ENCODE measurements around the gene OGFRL1.
A peak's percentile ranks its signal among the peaks of the same experiment; 100 is the strongest.

The OGFRL1 gene

GRCh38 chr6:71326611-71327010 is 38.0 kb downstream of the OGFRL1 start:
- Histone ChIP-seq H3K4me1 (ENCODE audit: control insufficient read depth in 5 of 5, insufficient read depth in 5 of 5, low read length in 5 of 5) (peaks cover 0 to 16% (median 13%) of the 10 kb centered on the region in 5 donors), H3K9me3 (ENCODE audit: control insufficient read depth in 5 of 5, low read length in 5 of 5) (no peaks in the 10 kb centered on the region), H3K36me3 (ENCODE audit: control insufficient read depth in 5 of 5, insufficient read depth in 5 of 5, low read length in 5 of 5) (no peaks in the 10 kb centered on the region), H3K4me3 (ENCODE audit: low read depth in 1 of 5, low read length in 5 of 5) (no peak overlapping the region), H3K9ac (ENCODE audit: low read length in 5 of 5) (no peak overlapping the region), H3K27me3 (ENCODE audit: control insufficient read depth in 5 of 5, insufficient read depth in 4 of 5, low read length in 5 of 5) (no peaks in the 10 kb centered on the region), H3K27ac (ENCODE audit: low read depth, low read length) (peak overlapping the region; percentile 15)

DNA sequence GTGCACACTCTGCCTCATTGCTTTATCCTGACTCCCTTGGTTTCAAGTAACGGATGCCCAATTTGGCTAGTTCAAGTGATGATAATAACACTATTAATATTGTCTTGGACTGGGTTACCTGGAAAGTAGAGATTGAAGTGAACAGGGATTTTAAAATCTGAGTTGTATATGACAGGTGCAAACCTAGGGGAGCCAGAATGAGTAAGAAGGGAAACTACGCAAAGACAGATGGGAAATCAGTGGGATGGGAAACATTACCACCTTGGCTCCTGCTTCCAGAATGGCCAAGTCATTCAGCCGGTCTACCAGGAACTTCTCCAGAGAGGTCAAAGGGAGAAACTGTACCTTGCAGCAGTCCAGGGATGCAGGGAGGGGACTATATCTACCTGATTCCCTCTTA is 41.9 kb downstream of the OGFRL1 start:
- no peaks in the 10 kb centered on the region for H3K27me3 ChIP-seq (ENCODE audit: control insufficient read depth in 5 of 5, insufficient read depth in 4 of 5, low read length in 5 of 5)
- no peaks in the 10 kb centered on the region for H3K36me3 ChIP-seq (ENCODE audit: control insufficient read depth in 5 of 5, insufficient read depth in 5 of 5, low read length in 5 of 5)
- no peak overlapping the region for H3K4me3 ChIP-seq (ENCODE audit: low read depth in 1 of 5, low read length in 5 of 5)
- no peaks in the 10 kb centered on the region for H3K9me3 ChIP-seq (ENCODE audit: control insufficient read depth in 5 of 5, low read length in 5 of 5)
- no peak overlapping the region for H3K9ac ChIP-seq (ENCODE audit: low read length in 5 of 5)
- H3K27ac ChIP-seq (ENCODE audit: low read depth, low read length): no peak overlapping the region
- peaks cover 0 to 22% (median 6%) of the 10 kb centered on the region in 5 donors for H3K4me1 ChIP-seq (ENCODE audit: control insufficient read depth in 5 of 5, insufficient read depth in 5 of 5, low read length in 5 of 5)

DNA sequence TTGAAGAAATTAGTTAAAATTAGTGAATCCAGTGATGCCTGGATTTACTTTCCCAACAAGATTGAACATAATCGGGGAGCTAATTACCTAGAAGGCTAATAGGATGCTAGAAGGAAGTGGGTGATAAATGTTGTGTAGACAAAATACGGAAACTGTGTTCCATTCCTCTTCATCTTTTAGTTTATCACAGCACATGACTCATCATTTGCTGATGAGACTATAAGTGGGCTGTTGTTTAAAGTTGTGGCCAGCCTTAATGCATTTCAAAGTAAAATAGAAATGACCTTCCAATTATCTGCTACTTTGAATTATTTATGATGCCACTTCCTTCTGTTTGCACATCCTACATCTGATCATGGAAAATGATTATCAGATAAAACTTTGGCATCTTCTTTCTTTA is 43.4 kb downstream of the OGFRL1 start:
- H3K27ac ChIP-seq (ENCODE audit: low read depth, low read length): no peak overlapping the region
- no peak overlapping the region for H3K9ac ChIP-seq (ENCODE audit: low read length in 5 of 5)
- peaks cover 0 to 11% (median 6%) of the 10 kb centered on the region in 5 donors for H3K4me1 ChIP-seq (ENCODE audit: control insufficient read depth in 5 of 5, insufficient read depth in 5 of 5, low read length in 5 of 5)
- no peaks in the 10 kb centered on the region for H3K27me3 ChIP-seq (ENCODE audit: control insufficient read depth in 5 of 5, insufficient read depth in 4 of 5, low read length in 5 of 5)
- no peak overlapping the region for H3K4me3 ChIP-seq (ENCODE audit: low read depth in 1 of 5, low read length in 5 of 5)
- H3K36me3 ChIP-seq (ENCODE audit: control insufficient read depth in 5 of 5, insufficient read depth in 5 of 5, low read length in 5 of 5): no peaks in the 10 kb centered on the region
- H3K9me3 ChIP-seq (ENCODE audit: control insufficient read depth in 5 of 5, low read length in 5 of 5): no peaks in the 10 kb centered on the region

GRCh38 chr6:71333050-71333449 is 44.4 kb downstream of the OGFRL1 start:
- Histone ChIP-seq H3K27ac (ENCODE audit: low read depth, low read length) (peak overlapping the region; percentile 44), H3K4me3 (ENCODE audit: low read depth in 1 of 5, low read length in 5 of 5) (no peak overlapping the region), H3K4me1 (ENCODE audit: control insufficient read depth in 5 of 5, insufficient read depth in 5 of 5, low read length in 5 of 5) (peaks cover 0 to 9% (median 6%) of the 10 kb centered on the region in 5 donors)

GRCh38 chr6:71333697-71334096 is 45.1 kb downstream of the OGFRL1 start:
- Histone ChIP-seq H3K4me3 (ENCODE audit: low read depth in 1 of 5, low read length in 5 of 5) (no peak overlapping the region), H3K9me3 (ENCODE audit: control insufficient read depth in 5 of 5, low read length in 5 of 5) (no peaks in the 10 kb centered on the region), H3K4me1 (ENCODE audit: control insufficient read depth in 5 of 5, insufficient read depth in 5 of 5, low read length in 5 of 5) (peaks cover 0 to 9% (median 6%) of the 10 kb centered on the region in 5 donors), H3K36me3 (ENCODE audit: control insufficient read depth in 5 of 5, insufficient read depth in 5 of 5, low read length in 5 of 5) (no peaks in the 10 kb centered on the region), H3K27me3 (ENCODE audit: control insufficient read depth in 5 of 5, insufficient read depth in 4 of 5, low read length in 5 of 5) (no peaks in the 10 kb centered on the region), H3K9ac (ENCODE audit: low read length in 5 of 5) (peak overlapping the region in 1 of 5 donors; percentile 57), H3K27ac (ENCODE audit: low read depth, low read length) (peak overlapping the region; percentile 44)

More at GRCh38 chr6:71333050-71333449, 44.4 kb downstream of the OGFRL1 start:
- H3K36me3 ChIP-seq (ENCODE audit: control insufficient read depth in 5 of 5, insufficient read depth in 5 of 5, low read length in 5 of 5): no peaks in the 10 kb centered on the region
- peak overlapping the region in 1 of 5 donors; percentile 57 for H3K9ac ChIP-seq (ENCODE audit: low read length in 5 of 5)
- no peaks in the 10 kb centered on the region for H3K9me3 ChIP-seq (ENCODE audit: control insufficient read depth in 5 of 5, low read length in 5 of 5)
- H3K27me3 ChIP-seq (ENCODE audit: control insufficient read depth in 5 of 5, insufficient read depth in 4 of 5, low read length in 5 of 5): no peaks in the 10 kb centered on the region

- Histone ChIP-seq H3K4me1 (ENCODE audit: control insufficient read depth in 5 of 5, insufficient read depth in 5 of 5, low read length in 5 of 5) (peaks cover 0 to 9% (median 6%) of the 10 kb centered on the region in 5 donors), H3K4me3 (ENCODE audit: low read depth in 1 of 5, low read length in 5 of 5) (no peak overlapping the region), H3K27ac (ENCODE audit: low read depth, low read length) (no peak overlapping the region), H3K9me3 (ENCODE audit: control insufficient read depth in 5 of 5, low read length in 5 of 5) (no peaks in the 10 kb centered on the region), H3K27me3 (ENCODE audit: control insufficient read depth in 5 of 5, insufficient read depth in 4 of 5, low read length in 5 of 5) (no peaks in the 10 kb centered on the region), H3K36me3 (ENCODE audit: control insufficient read depth in 5 of 5, insufficient read depth in 5 of 5, low read length in 5 of 5) (no peaks in the 10 kb centered on the region), H3K9ac (ENCODE audit: low read length in 5 of 5) (no peak overlapping the region)
Observed at GRCh38 chr6:71334768-71335167, 46.2 kb downstream of the OGFRL1 start.

DNA sequence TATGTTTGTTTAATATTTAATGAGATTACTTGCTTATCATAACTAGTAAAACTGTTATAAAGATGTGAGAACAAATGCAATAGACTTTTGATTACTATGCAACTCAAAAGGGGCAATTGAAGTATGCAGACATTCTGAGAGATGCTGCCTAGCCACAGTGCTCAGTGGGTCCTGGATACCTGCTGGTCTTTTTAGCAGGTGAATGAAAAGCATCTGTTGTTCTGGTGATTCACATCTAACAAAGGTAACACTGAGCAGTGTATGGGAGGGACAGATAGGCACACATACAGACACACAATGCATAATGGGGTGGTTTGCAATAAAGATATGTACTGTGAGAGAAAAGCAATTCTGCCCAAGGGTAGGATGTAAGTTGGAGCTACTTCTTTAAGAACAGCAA is 46.9 kb downstream of the OGFRL1 start:
- H3K4me3 ChIP-seq (ENCODE audit: low read depth in 1 of 5, low read length in 5 of 5): no peak overlapping the region
- H3K9ac ChIP-seq (ENCODE audit: low read length in 5 of 5): no peak overlapping the region
- H3K27ac ChIP-seq (ENCODE audit: low read depth, low read length): no peak overlapping the region
- peaks cover 0 to 9% (median 6%) of the 10 kb centered on the region in 5 donors for H3K4me1 ChIP-seq (ENCODE audit: control insufficient read depth in 5 of 5, insufficient read depth in 5 of 5, low read length in 5 of 5)
- H3K36me3 ChIP-seq (ENCODE audit: control insufficient read depth in 5 of 5, insufficient read depth in 5 of 5, low read length in 5 of 5): no peaks in the 10 kb centered on the region
- H3K9me3 ChIP-seq (ENCODE audit: control insufficient read depth in 5 of 5, low read length in 5 of 5): no peaks in the 10 kb centered on the region
- H3K27me3 ChIP-seq (ENCODE audit: control insufficient read depth in 5 of 5, insufficient read depth in 4 of 5, low read length in 5 of 5): no peaks in the 10 kb centered on the region

GRCh38 chr6:71336901-71337300 is 48.3 kb downstream of the OGFRL1 start:
- H3K4me3 ChIP-seq (ENCODE audit: low read depth in 1 of 5, low read length in 5 of 5): no peak overlapping the region
- H3K4me1 ChIP-seq (ENCODE audit: control insufficient read depth in 5 of 5, insufficient read depth in 5 of 5, low read length in 5 of 5): peaks cover 0 to 9% (median 6%) of the 10 kb centered on the region in 5 donors
- H3K36me3 ChIP-seq (ENCODE audit: control insufficient read depth in 5 of 5, insufficient read depth in 5 of 5, low read length in 5 of 5): no peaks in the 10 kb centered on the region
- H3K9me3 ChIP-seq (ENCODE audit: control insufficient read depth in 5 of 5, low read length in 5 of 5): no peaks in the 10 kb centered on the region
- no peaks in the 10 kb centered on the region for H3K27me3 ChIP-seq (ENCODE audit: control insufficient read depth in 5 of 5, insufficient read depth in 4 of 5, low read length in 5 of 5)
- H3K9ac ChIP-seq (ENCODE audit: low read length in 5 of 5): no peak overlapping the region
- no peak overlapping the region for H3K27ac ChIP-seq (ENCODE audit: low read depth, low read length)

- peaks cover 0 to 21% (median 14%) of the 10 kb centered on the region in 5 donors for H3K4me1 ChIP-seq (ENCODE audit: control insufficient read depth in 5 of 5, insufficient read depth in 5 of 5, low read length in 5 of 5)
- no peaks in the 10 kb centered on the region for H3K36me3 ChIP-seq (ENCODE audit: control insufficient read depth in 5 of 5, insufficient read depth in 5 of 5, low read length in 5 of 5)
- H3K27me3 ChIP-seq (ENCODE audit: control insufficient read depth in 5 of 5, insufficient read depth in 4 of 5, low read length in 5 of 5): no peaks in the 10 kb centered on the region
- H3K27ac ChIP-seq (ENCODE audit: low read depth, low read length): no peak overlapping the region
- no peaks in the 10 kb centered on the region for H3K9me3 ChIP-seq (ENCODE audit: control insufficient read depth in 5 of 5, low read length in 5 of 5)
- H3K9ac ChIP-seq (ENCODE audit: low read length in 5 of 5): no peak overlapping the region
- H3K4me3 ChIP-seq (ENCODE audit: low read depth in 1 of 5, low read length in 5 of 5): no peak overlapping the region
Observed at GRCh38 chr6:71338540-71339316, 50.1 kb downstream of the OGFRL1 start.

GRCh38 chr6:71342772-71343171 is 54.2 kb downstream of the OGFRL1 start:
- Histone ChIP-seq H3K27ac (ENCODE audit: low read depth, low read length) (no peak overlapping the region), H3K9me3 (ENCODE audit: control insufficient read depth in 5 of 5, low read length in 5 of 5) (no peaks in the 10 kb centered on the region), H3K9ac (ENCODE audit: low read length in 5 of 5) (no peak overlapping the region), H3K36me3 (ENCODE audit: control insufficient read depth in 5 of 5, insufficient read depth in 5 of 5, low read length in 5 of 5) (no peaks in the 10 kb centered on the region), H3K4me3 (ENCODE audit: low read depth in 1 of 5, low read length in 5 of 5) (no peak overlapping the region), H3K4me1 (ENCODE audit: control insufficient read depth in 5 of 5, insufficient read depth in 5 of 5, low read length in 5 of 5) (peaks cover 0 to 24% (median 15%) of the 10 kb centered on the region in 5 donors), H3K27me3 (ENCODE audit: control insufficient read depth in 5 of 5, insufficient read depth in 4 of 5, low read length in 5 of 5) (no peaks in the 10 kb centered on the region)

All from subcutaneous abdominal adipose tissue (tissue), 5 donors.